Testis (tissue), 3 donors: ENCODE data around the gene PRKAR1A. TPM values are rescaled to one million over a fixed set of nuclear protein-coding genes. Genes with fewer than 3 reads are reported as not detected.

Experiments
- DNase-seq: peaks from one replicate; pipeline ENCODE4 v3.0.0-alpha.2; 2019
- H3K27ac ChIP-seq, 2 donors: fragments of 200-600 bp; sonication (generic); one replicate each; pipeline ENCODE4 v1.5.1; 2019
- H3K27me3 ChIP-seq: fragments of 200-600 bp; sonication (generic); one replicate; pipeline ENCODE4 v1.5.1; 2019
- H3K36me3 ChIP-seq: fragments of 200-600 bp; sonication (generic); one replicate; pipeline ENCODE4 v1.5.1; 2017; ENCODE audit warnings: low read depth; ENCODE audit errors: missing control alignments
- H3K4me1 ChIP-seq: fragments of 200-600 bp; sonication (generic); one replicate; pipeline ENCODE4 v1.5.1; 2019
- H3K4me3 ChIP-seq, 2 donors: fragments of 200-600 bp; sonication (generic); one replicate each; pipeline ENCODE4 v1.5.1; 2017 to 2019
- H3K9me3 ChIP-seq: fragments of 200-600 bp; sonication (generic); one replicate; pipeline ENCODE4 v1.5.1; 2017
- CTCF ChIP-seq, 3 experiments: fragments of 450-650 bp in 2 of 3; fragments of 200-600 bp in 1 of 3; sonication (generic) in 1 of 3; IDR thresholded peaks; one replicate each; pipeline ENCODE4 v1.5.1; 2016 to 2019; ENCODE audit warnings: antibody characterized with exemption in 3 of 3, mild to moderate bottlenecking in 2 of 3, moderate library complexity in 1 of 3
- POLR2A ChIP-seq: fragments of 450-650 bp; IDR thresholded peaks from one replicate; pipeline ENCODE4 v1.6.1; 2017; ENCODE audit warnings: antibody characterized with exemption, mild to moderate bottlenecking, moderate library complexity
- WGBS, 2 donors: methylation state at CpG; one replicate each; pipeline ENCODE4 v1.1.5; 2018; 5-methylcytosine and 5-hydroxymethylcytosine counted together
- intact Hi-C: fragments of 100-400 bp; cut with DNase I; formaldehyde crosslinking; loops from one replicate; pipeline ENCODE4 v1.15.1; 2023; ENCODE audit warnings: low total_unique reads
- polyA plus RNA-seq: library from polyadenylated mRNA; stranded (reverse); fragments of 350-450 nt; fragmentation: Illumina TruSeq; extraction: RNeasy Lipid Tissue Mini Kit (QIAGEN cat#74804); gene quantifications from one replicate; pipeline ENCODE4 v1.2.3, GENCODE V29; 2014; ENCODE audit warnings: low read depth, low replicate concordance; ENCODE audit not compliant: insufficient read depth
- total RNA-seq, 2 donors: library from RNA; depleted of rRNA; stranded (reverse); fragments of >200 nt; gene quantifications; one replicate each; pipeline ENCODE4 v1.2.3, GENCODE V29; 2016

PRKAR1A gene
- total and polyA plus RNA-seq, 3 donors from 2014 or later, result 279 to 375 (median 319) TPM

GRCh38 chr17:68573338-68573737 lies 61.1 kb downstream of the PRKAR1A start:
- H3K4me1 ChIP-seq, result peaks cover 13% of the 10 kb centered on the region
- DNase-seq, result no peak
- 86 to 96% methylated on average over 1 of the region's 1 CpG for WGBS, 2 donors
- no peaks in the 10 kb centered on the region for H3K36me3 ChIP-seq
- TF ChIP-seq POLR2A (no peak), CTCF (IDR thresholded peaks at IDR 0.05) (no peak)
- H3K27ac ChIP-seq, result no peak overlapping the region
- no peaks in the 10 kb centered on the region for H3K9me3 ChIP-seq
- no peak overlapping the region for H3K4me3 ChIP-seq
- intact Hi-C loops, result no loop called here
- H3K27me3 ChIP-seq, result no peaks in the 10 kb centered on the region

GRCh38 chr17:68576137-68576536 lies 63.9 kb downstream of the PRKAR1A start:
- no peak for TF ChIP-seq POLR2A
- TF ChIP-seq CTCF (IDR thresholded peaks at IDR 0.05), result no peak
- H3K9me3 ChIP-seq, result no peaks in the 10 kb centered on the region
- H3K4me1 ChIP-seq, result peaks cover 27% of the 10 kb centered on the region
- H3K27ac ChIP-seq, result no peak overlapping the region
- H3K27me3 ChIP-seq, result no peaks in the 10 kb centered on the region
- WGBS, 2 donors, result 93% methylated on average over 2 of the region's 2 CpGs; no CpG with 5 or more reads in 1 of the 2 donors
- no peak overlapping the region for H3K4me3 ChIP-seq
- H3K36me3 ChIP-seq, result no peaks in the 10 kb centered on the region
- no peak for DNase-seq
- intact Hi-C loops, result no loop called here

GRCh38 chr17:68576811-68577496 lies 64.7 kb downstream of the PRKAR1A start:
- Histone ChIP-seq H3K27ac (peak overlapping the region in 1 of 2 donors; percentile 14), H3K36me3 (no peaks in the 10 kb centered on the region), H3K4me3 (no peak overlapping the region), H3K27me3 (no peaks in the 10 kb centered on the region), H3K9me3 (no peaks in the 10 kb centered on the region), H3K4me1 (peaks cover 27% of the 10 kb centered on the region)
- DNase-seq, result peak; percentile 52
- 61 to 68% methylated on average over 8 of the region's 8 CpGs for WGBS, 2 donors
- no peak for TF ChIP-seq POLR2A
- TF ChIP-seq CTCF (IDR thresholded peaks at IDR 0.05), result no peak
- intact Hi-C loops, result no loop called here

GRCh38 chr17:68577497-68577821 lies 65.2 kb downstream of the PRKAR1A start:
- H3K27ac ChIP-seq, result no peak overlapping the region
- H3K36me3 ChIP-seq, result no peaks in the 10 kb centered on the region
- no peak overlapping the region for H3K4me3 ChIP-seq
- H3K4me1 ChIP-seq, result peaks cover 27% of the 10 kb centered on the region
- H3K27me3 ChIP-seq, result no peaks in the 10 kb centered on the region
- TF ChIP-seq POLR2A (no peak), CTCF (IDR thresholded peaks at IDR 0.05) (no peak)
- DNase-seq, result no peak
- H3K9me3 ChIP-seq, result no peaks in the 10 kb centered on the region
- WGBS, 2 donors, result 69 to 76% methylated on average over 3 of the region's 3 CpGs
- intact Hi-C loops, result no loop called here

- no peak for DNase-seq
- TF ChIP-seq POLR2A (no peak), CTCF (IDR thresholded peaks at IDR 0.05) (no peak)
- peaks cover 27% of the 10 kb centered on the region for H3K4me1 ChIP-seq
- 72 to 85% methylated on average over 3 of the region's 3 CpGs for WGBS, 2 donors
- H3K36me3 ChIP-seq, result no peaks in the 10 kb centered on the region
- intact Hi-C loops, result no loop called here
- H3K9me3 ChIP-seq, result no peaks in the 10 kb centered on the region
- H3K4me3 ChIP-seq, result no peak overlapping the region
- no peaks in the 10 kb centered on the region for H3K27me3 ChIP-seq
- no peak overlapping the region for H3K27ac ChIP-seq
Observed at GRCh38 chr17:68578236-68578635, 66.0 kb downstream of the PRKAR1A start.
